Heart right ventricle (tissue), 16 donors: ENCODE results near the gene GALNT18. TPM values are rescaled to one million over a fixed set of nuclear protein-coding genes. Genes with fewer than 3 reads are reported as not detected.

Source experiments
- ATAC-seq, 8 donors: fragments of 200-7000 bp; cut with Tn5 transposase; one replicate each; pipeline ENCODE4 v1.9.1; 2020; ENCODE audit warnings: mild to moderate bottlenecking in 8 of 8, moderate library complexity in 8 of 8, moderate number of reproducible peaks in 1 of 8
- DNase-seq, 2 donors: peaks; one replicate each; pipeline ENCODE4 v3.0.0-alpha.2; 2020
- H3K27ac ChIP-seq, 10 donors: fragments of 200-600 bp; sonication (generic) in 2 of 10; one replicate each; pipeline versions ENCODE4 v1.5.0 to v1.8.0; 2020 to 2022; ENCODE audit warnings: mild to moderate bottlenecking in 3 of 10
- H3K27me3 ChIP-seq, 7 donors: fragments of 200-600 bp; one replicate each; pipeline ENCODE4 v1.8.0; 2021 to 2022; ENCODE audit warnings: mild to moderate bottlenecking in 2 of 7
- H3K36me3 ChIP-seq, 9 donors: fragments of 200-600 bp; sonication (generic) in 1 of 9; one replicate each; pipeline versions ENCODE4 v1.5.0 to v1.8.0; 2020 to 2022; ENCODE audit warnings: mild to moderate bottlenecking in 2 of 9
- H3K4me1 ChIP-seq, 9 donors: fragments of 200-600 bp; sonication (generic) in 1 of 9; one replicate each; pipeline versions ENCODE4 v1.5.0 to v1.8.0; 2020 to 2022; ENCODE audit warnings: mild to moderate bottlenecking in 4 of 9
- H3K4me3 ChIP-seq, 10 donors: fragments of 200-600 bp; sonication (generic) in 2 of 10; one replicate each; pipeline versions ENCODE4 v1.5.0 to v1.8.0; 2020 to 2022; ENCODE audit warnings: mild to moderate bottlenecking in 7 of 10, moderate library complexity in 2 of 10
- H3K9me3 ChIP-seq, 11 donors: fragments of 200-600 bp in 10 of 11; sonication (generic) in 2 of 11; one replicate each; pipeline versions ENCODE4 v1.5.0 to v1.8.0; 2013 to 2022; ENCODE audit warnings: mild to moderate bottlenecking in 2 of 11, control low read depth in 1 of 11, moderate library complexity in 1 of 11
- WGBS, 2 donors: extraction: QIAGEN DNeasy Blood & Tissue Kit; methylation state at CpG; one replicate each; pipeline ENCODE4 v1.1.7; 2013; ENCODE audit warnings: inconsistent platforms in 1 of 2; 5-methylcytosine and 5-hydroxymethylcytosine counted together
- intact Hi-C, 10 donors: fragments of 100-400 bp; cut with DNase I; formaldehyde crosslinking; loops; one replicate each; pipeline versions ENCODE4 v1.11.1 to v1.14.2; 2022
- polyA plus RNA-seq, 2 donors: library from polyadenylated mRNA; stranded (reverse); fragments of 200-250 nt; gene quantifications; one replicate each; pipeline ENCODE4 v1.2.3, GENCODE V29; 2013
- total RNA-seq, 10 donors: library from RNA; stranded (reverse); fragmentation: NEBNext Ultra II Directional in 3 of 10; extraction: Animal tissue kit (Norgen Biotek cat#: 25700) in 3 of 10; gene quantifications; one replicate each; pipeline versions ENCODE4 v1.2.1 to v1.2.4, GENCODE V29; 2021 to 2023
- TF ChIP-seq, protein P1 (sequence below), 9 donors: fragments of 200-600 bp; sonication (generic) in 2 of 9; IDR thresholded peaks; one replicate each; pipeline versions ENCODE4 v1.5.0 to v1.8.0; 2021 to 2022; ENCODE audit warnings: antibody characterized with exemption in 9 of 9, mild to moderate bottlenecking in 5 of 9, moderate library complexity in 1 of 9
- donor health status: Arrhythmogenic right ventricular cardiomyopathy.
- donor health status: ischemic (EF 13 %, LVEDD 7.1; RV severe dilation, severe dysfunction).
- donor health status: healthy with polysubstance abuse.
- donor health status: DM: no; HTN: yes; CAD: no.
- donor health status: DM: no; HTN: no; CAD: no.
- donor health status: ischemic (EF 25% LVEDD 6.9; RV normal size, moderate dysfunction).
- donor health status: ischemic (EF 25% LVEDD 5.7; RV mildly dilated, moderate dysfunction).
- donor health status: healthy.
- donor health status: DM: yes; HTN: yes; CAD: no.
- donor health status: Ischemic cardiomyopathy.
- donor health status: ischemic (EF 35%, LVEDD 5.7; RV mildly dilated, moderate dysfunction).
- donor health status: nonischemic (EF 11% LVEDD 7.7; RV severe dilation, severe dysfunction).
- donor health status: DM: yes; HTN: yes; CAD: no.
- donor health status: PGD.
- donor health status: ischemic (EF 29% LVEDD 5.4; RV normal size, mild dysfunction).
- donor health status: nonischemic (EF 23%, LVEDD 6.1; RV moderate dilation, normal function).

The GALNT18 gene
- total and polyA plus RNA-seq, 12 donors: 7.0 to 29.0 (median 15.6) TPM

DNA sequence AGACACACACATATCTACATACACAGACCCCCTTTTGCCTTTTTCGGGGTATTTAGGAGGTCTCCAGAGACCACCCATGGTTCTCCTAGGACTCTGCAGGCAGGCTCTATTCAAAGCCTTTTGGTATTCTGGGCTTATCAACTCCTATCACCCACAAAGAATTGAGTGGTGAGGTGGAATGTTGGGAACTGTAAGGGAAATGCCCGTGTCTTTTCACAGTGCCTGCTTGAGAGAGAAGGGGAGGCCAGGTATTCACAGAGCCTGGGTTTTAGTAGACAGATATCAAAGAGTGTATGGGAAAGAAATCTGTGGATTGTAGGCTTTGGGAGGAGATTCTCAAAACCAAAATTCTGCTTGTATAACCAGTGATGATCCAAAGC is 224.8 kb downstream of the GALNT18 start:
- 72 to 75% methylated on average over 2 of the region's 2 CpGs for WGBS, 2 donors
- intact Hi-C loops: loop anchor here in 1 of 10 donors (10.0 kb wide), 1 partner anchor 388 kb away; no protein-coding TSS in a partner anchor
- TF ChIP-seq, protein P1, sequence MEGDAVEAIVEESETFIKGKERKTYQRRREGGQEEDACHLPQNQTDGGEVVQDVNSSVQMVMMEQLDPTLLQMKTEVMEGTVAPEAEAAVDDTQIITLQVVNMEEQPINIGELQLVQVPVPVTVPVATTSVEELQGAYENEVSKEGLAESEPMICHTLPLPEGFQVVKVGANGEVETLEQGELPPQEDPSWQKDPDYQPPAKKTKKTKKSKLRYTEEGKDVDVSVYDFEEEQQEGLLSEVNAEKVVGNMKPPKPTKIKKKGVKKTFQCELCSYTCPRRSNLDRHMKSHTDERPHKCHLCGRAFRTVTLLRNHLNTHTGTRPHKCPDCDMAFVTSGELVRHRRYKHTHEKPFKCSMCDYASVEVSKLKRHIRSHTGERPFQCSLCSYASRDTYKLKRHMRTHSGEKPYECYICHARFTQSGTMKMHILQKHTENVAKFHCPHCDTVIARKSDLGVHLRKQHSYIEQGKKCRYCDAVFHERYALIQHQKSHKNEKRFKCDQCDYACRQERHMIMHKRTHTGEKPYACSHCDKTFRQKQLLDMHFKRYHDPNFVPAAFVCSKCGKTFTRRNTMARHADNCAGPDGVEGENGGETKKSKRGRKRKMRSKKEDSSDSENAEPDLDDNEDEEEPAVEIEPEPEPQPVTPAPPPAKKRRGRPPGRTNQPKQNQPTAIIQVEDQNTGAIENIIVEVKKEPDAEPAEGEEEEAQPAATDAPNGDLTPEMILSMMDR (IDR thresholded peaks at IDR 0.05): no peak
- Histone ChIP-seq H3K27me3 (no peaks in the 10 kb centered on the region), H3K9me3 (no peaks in the 10 kb centered on the region), H3K4me3 (no peak overlapping the region), H3K27ac (peak overlapping the region in 1 of 10 donors; percentile 9), H3K36me3 (no peaks in the 10 kb centered on the region), H3K4me1 (peaks cover 0 to 32% (median under 1%) of the 10 kb centered on the region in 9 donors)
- ATAC-seq: no peak
- no peak for DNase-seq

GRCh38 chr11:11396301-11397035 is 225.3 kb downstream of the GALNT18 start:
- intact Hi-C loops: loop anchor here in 1 of 10 donors (10.0 kb wide), 1 partner anchor 388 kb away; no protein-coding TSS in a partner anchor
- Histone ChIP-seq H3K4me3 (no peak overlapping the region), H3K36me3 (no peaks in the 10 kb centered on the region), H3K27me3 (no peaks in the 10 kb centered on the region), H3K27ac (peak overlapping the region in 1 of 10 donors; percentile 9), H3K9me3 (no peaks in the 10 kb centered on the region), H3K4me1 (peaks cover 0 to 38% (median 6%) of the 10 kb centered on the region in 9 donors)
- TF ChIP-seq, protein P1 (IDR thresholded peaks at IDR 0.05): no peak
- DNase-seq (no peak), ATAC-seq (peak in 7 of 8 donors; percentile 45 to 86 (median 66))
- WGBS, 2 donors: 47 to 51% methylated on average over 11 of the region's 11 CpGs

DNA sequence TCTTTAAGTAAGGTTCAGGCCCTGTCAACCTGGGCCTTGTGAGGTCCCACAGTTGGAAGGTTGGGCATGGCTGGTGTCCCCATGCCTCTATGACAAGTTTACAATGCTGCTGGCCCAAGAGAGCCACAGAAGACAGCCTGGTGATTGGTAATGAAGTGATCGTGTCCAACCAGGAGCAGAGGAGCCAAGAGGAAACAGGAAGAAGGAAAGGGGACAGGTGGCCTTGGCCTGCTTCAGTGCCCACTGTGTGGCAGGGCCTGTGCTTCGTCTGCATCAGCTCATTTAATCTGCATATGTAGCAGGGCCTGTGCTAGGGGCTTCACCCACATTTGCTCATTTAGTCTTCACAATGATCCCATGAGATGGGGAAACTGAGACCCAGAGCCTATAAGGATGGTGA is 226.7 kb downstream of the GALNT18 start:
- no peak for DNase-seq
- peaks cover 0 to 46% (median 8%) of the 10 kb centered on the region in 9 donors for H3K4me1 ChIP-seq
- H3K36me3 ChIP-seq: no peaks in the 10 kb centered on the region
- H3K27ac ChIP-seq: no peak overlapping the region
- 95 to 100% methylated on average over 2 of the region's 2 CpGs for WGBS, 2 donors
- intact Hi-C loops: loop anchor here in 1 of 10 donors (10.0 kb wide), 1 partner anchor 390 kb away; no protein-coding TSS in a partner anchor
- no peak overlapping the region for H3K4me3 ChIP-seq
- no peak for ATAC-seq
- no peaks in the 10 kb centered on the region for H3K9me3 ChIP-seq
- TF ChIP-seq, protein P1 (IDR thresholded peaks at IDR 0.05): no peak
- H3K27me3 ChIP-seq: no peaks in the 10 kb centered on the region

DNA sequence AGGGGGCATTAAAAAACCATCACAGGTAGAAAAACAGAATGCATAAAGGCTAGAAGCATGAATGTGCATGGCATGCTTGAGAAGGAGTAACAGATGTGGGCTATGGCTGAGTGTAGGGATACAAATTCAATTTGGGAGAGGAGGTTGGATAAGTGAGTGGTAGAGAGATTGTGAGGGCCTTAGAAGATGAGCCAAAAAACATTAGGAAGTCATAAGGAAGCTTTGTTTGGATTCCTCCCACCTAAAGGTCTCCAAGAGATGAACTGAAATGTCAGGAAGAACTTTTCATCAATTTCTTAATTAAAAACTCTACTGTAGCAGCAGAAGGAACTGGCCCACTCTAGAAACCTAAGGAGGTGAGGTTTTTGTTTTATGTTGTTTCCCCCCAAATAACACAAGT is 227.6 kb downstream of the GALNT18 start:
- no peak for DNase-seq
- Histone ChIP-seq H3K4me1 (peaks cover 3 to 55% (median 14%) of the 10 kb centered on the region in 9 donors), H3K36me3 (no peaks in the 10 kb centered on the region), H3K27ac (no peak overlapping the region), H3K4me3 (no peak overlapping the region), H3K9me3 (no peaks in the 10 kb centered on the region), H3K27me3 (no peaks in the 10 kb centered on the region)
- TF ChIP-seq, protein P1 (IDR thresholded peaks at IDR 0.05): no peak
- no peak for ATAC-seq
- intact Hi-C loops: loop anchor here in 1 of 10 donors (10.0 kb wide), 1 partner anchor 391 kb away; no protein-coding TSS in a partner anchor
